GM03348 (cell line): ENCODE data around the gene ANXA3.
A peak's percentile ranks its signal among the peaks of the same experiment; 100 is the strongest.

Experiments used
- DNase-seq: peaks from one replicate; pipeline ENCODE4 v3.0.0; 2012; ENCODE audit warnings: low spot score

The ANXA3 gene

DNA sequence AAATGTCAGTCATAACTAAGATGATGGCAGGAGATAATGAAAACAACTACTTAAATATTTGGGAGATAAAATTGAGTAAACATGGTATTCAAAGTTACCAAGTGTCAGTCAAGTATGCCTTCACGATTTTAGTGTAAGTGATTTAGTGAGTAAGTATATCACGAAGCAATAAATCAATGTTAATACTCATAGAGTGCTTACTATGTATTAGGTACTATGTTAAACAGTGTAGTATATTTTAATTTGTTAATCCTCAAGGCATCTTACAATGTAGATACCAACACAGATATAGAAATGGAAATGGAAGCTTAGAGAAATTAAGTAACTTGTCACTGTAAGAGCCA, 59.6 kb downstream of the ANXA3 start:
- DNase-seq: no peak

- peak; percentile 57 for DNase-seq
These were observed 61.0 kb downstream of the ANXA3 start for GRCh38 chr4:78612398-78613178.

- no peak for DNase-seq
These were observed 62.2 kb downstream of the ANXA3 start for GRCh38 chr4:78613522-78614321.

DNA sequence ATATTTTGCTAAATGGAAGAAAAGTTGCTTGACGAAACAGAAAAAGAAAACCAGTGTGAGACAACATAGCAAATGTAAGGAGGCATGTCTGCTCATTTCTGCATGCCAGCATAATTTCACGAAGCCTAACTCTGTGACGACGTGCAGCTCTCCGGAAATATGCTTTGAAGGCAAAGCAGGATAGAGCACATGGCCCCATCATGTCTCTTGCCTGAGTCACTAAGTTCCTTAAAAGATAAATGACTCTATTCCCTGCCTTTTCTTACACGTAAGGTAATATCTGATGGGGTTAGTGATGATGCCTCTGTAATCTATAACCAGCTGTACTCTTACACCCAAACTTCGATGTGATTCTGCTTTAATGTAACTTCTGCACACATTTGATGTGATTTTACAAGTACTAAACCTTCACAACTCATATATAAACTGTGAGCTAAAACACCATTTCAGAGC, 64.5 kb downstream of the ANXA3 start:
- DNase-seq: peak; percentile 58

DNA sequence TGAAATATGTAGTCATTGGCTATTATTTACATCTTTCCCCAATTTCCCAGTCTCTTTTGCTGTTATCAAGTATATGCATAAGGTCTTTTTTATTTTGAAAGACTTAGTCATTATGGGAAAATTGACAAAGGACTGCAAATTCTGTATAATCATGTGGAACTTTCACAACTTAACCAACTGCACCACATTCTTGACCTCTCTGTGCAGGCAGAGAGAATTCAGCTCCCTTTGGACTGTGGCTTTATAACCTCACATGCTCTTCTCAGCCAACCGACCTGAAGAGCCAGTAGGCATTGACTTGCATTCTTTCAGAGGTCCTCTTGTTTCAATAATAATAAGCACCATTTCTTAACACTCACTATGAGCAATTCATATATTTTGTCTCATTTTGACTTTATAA, 66.9 kb downstream of the ANXA3 start:
- DNase-seq: peak; percentile 11

- DNase-seq: no peak
These were observed 69.8 kb downstream of the ANXA3 start for GRCh38 chr4:78621395-78621794.

GRCh38 chr4:78622253-78622979, 70.8 kb downstream of the ANXA3 start:
- peak; percentile 44 for DNase-seq

- DNase-seq: no peak
These were observed 72.5 kb downstream of the ANXA3 start for GRCh38 chr4:78624048-78624447.

GRCh38 chr4:78625073-78625472, 73.5 kb downstream of the ANXA3 start:
- DNase-seq: no peak

GRCh38 chr4:78627046-78627965, 75.7 kb downstream of the ANXA3 start:
- DNase-seq: no peak

DNA sequence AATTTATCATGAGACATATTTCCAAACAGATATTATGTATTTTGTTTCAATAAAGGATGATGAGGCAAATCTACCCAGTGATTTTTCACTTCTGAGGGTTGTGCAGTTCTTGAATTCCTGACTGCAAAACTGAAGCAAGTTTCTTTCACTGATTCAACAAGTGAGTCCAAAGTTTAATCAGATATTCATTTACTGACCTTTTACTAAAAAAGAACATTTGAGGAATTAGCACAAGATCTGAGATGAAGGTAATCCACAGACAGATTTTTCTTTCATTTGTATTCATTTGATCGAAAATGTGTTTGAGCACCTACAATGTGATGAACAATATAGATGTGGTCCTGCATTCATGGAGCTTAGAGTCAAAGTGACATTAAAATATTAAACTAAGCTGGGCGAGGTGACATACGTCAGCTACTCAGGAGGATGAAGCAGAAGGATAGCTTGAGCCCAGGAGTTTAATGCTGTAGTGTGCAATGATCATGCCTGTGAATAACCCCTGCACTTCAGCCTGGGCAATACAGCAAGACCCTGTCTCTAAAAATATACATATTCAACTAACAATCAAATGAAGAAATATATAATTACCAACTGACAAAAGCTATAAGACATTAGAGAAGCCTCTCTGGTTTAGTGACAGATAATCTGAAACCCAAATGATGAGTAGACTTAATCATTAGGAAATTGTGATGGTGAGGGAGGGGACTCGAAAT, 76.6 kb downstream of the ANXA3 start:
- no peak for DNase-seq

DNA sequence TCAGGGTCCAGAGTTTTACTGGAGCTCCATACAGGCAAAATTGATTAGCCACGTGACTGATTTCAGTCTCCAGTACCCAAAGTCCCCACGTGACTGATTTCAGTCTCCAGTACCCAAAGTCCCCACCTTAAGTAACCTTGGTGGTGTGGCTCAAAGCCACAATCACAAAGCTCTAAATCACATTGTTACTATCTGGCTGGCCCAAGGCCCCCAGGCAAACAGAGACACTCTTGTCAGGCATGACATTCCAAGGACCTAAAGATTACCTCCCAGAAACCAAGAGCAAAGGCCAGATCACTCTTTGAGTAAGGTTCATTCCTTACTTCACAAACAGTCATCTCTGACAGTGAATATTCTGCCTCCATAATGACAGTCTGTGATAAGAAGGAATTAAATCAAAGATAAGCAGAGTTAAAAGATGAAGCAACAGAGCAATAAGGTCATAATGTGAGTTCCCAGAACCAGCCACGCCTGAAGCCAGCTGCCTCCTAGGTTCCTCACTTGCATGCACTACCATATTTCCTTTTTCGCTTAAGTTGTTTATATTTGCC, 78.5 kb downstream of the ANXA3 start:
- DNase-seq: no peak

DNA sequence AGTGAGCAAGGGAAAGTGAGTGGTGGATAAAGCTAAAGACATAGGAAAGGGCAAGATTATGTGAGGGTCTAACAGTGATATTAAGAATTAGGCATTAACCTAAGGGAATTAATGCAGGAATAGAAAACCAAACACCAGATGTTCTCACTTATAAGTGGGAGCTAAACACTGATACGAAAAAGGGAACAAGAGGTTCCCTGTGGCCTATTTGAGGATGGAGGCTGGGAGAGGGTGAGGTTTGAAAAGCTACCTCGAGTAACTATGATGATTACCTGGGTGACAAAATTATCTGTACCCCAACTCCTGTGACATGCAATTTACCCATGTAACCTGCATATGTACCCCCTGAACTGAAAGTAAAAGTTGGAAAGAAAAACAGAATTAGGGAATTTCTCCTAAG, 79.0 kb downstream of the ANXA3 start:
- DNase-seq: no peak

- peak; percentile 44 for DNase-seq
These were observed 82.6 kb downstream of the ANXA3 start for GRCh38 chr4:78634011-78634664.

DNA sequence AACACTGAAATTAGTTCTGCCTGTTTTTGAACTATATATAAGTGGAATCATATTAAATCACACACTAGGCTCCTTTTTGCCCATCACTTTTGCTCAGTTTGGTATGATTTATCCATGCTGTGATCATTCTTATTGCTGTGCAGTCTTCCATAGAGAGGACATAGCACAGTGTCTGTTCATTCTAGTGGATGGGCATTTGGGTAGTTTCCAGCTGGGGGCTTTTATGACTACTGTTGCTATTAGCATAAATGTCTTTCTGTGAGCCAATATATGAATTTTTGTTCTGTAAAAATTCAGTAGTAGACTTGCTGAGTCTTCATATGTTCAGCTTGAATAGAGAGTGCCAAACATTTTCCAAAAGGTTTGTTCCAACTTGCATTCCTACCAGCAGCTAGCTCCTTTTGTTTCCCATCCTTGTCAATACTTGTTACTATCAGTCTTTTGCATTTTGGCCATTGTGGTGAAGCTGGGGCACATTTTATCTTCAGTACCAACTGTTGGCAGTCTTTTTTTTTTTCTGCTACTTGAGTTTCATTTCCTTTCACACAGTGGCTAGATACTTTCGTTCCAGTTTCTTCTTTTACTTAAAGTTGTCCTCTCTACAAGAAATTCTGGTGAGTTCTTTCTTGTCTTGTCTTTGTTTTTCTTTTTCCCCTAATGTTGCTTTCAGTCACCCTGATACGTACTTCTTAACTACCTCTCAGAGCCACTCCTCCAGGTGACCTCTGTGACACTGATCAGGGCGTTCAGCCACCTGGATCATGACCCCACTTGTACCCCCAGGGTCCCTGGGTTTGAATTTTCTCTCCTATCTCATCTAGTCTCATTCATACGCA, 87.0 kb downstream of the ANXA3 start:
- DNase-seq: no peak

GRCh38 chr4:78640714-78641113, 89.1 kb downstream of the ANXA3 start:
- DNase-seq: no peak

GRCh38 chr4:78642934-78643333, 91.4 kb downstream of the ANXA3 start:
- no peak for DNase-seq

DNA sequence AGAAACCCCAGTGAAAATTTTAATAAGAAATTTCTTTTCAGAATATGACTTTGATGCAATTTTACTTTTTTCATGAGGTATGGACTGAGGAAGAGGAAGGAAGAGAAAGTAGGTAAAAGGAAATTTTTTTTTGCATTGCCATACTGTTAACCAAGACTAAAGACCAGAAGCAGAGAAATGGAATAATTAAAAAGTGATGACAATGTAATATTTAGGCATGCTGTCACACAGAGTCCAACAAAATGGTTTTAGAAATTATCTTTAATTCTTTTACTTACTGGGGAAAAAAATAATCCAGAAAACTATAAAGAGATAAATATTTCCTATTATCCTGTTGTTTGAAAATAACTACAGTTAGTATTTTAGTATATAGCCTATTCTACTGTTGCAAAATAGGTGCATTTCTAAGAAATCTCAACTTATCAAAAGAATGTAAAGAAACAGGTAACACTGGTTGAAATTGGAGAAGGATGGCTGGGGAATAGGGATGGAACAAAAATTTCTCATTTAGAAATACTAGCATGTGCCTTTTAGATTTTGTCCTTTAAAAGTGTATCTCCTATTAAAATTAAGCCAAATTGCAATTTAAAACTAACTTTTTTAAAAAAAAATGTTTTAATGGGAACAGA, 92.6 kb downstream of the ANXA3 start:
- no peak for DNase-seq
